H9 (cell line): ENCODE results near the gene TUBB2A. TPM values are rescaled to one million over a fixed set of nuclear protein-coding genes. Genes with fewer than 3 reads are reported as not detected.

Experiments
- DNase-seq: peaks from one replicate; pipeline ENCODE4 v3.0.0-alpha.2; 2017
- H2AFZ ChIP-seq: one replicate; pipeline ENCODE4 v1.6.1; 2013; ENCODE audit warnings: mild to moderate bottlenecking, low read length, control low read depth, moderate library complexity
- H2AK5ac ChIP-seq: 2 replicates; pipeline ENCODE4 v1.6.1; 2013; ENCODE audit warnings: low read length, control low read depth, mixed read lengths; ENCODE audit not compliant: insufficient read length
- H2BK120ac ChIP-seq: one replicate; pipeline ENCODE4 v1.6.1; 2013; ENCODE audit warnings: low read depth, mild to moderate bottlenecking, low read length, control low read depth, inconsistent platforms; ENCODE audit not compliant: poor library complexity, severe bottlenecking
- H2BK12ac ChIP-seq: 2 replicates; pipeline ENCODE4 v1.6.1; 2013; ENCODE audit warnings: low read length, control low read depth, mixed read lengths, low read depth; ENCODE audit not compliant: insufficient read length
- H2BK15ac ChIP-seq: 2 replicates; pipeline ENCODE4 v1.6.1; 2013; ENCODE audit warnings: low read depth, low read length, control low read depth
- H2BK20ac ChIP-seq: one replicate; pipeline ENCODE4 v1.6.1; 2013; ENCODE audit warnings: low read depth, mild to moderate bottlenecking, low read length, control low read depth, inconsistent platforms; ENCODE audit not compliant: poor library complexity, severe bottlenecking
- H2BK5ac ChIP-seq: 2 replicates; pipeline ENCODE4 v1.6.1; 2013; ENCODE audit warnings: low read length, control low read depth, mixed read lengths; ENCODE audit not compliant: insufficient read length
- H3K14ac ChIP-seq: 2 replicates; pipeline ENCODE4 v1.6.1; 2013; ENCODE audit warnings: low read length, control low read depth; ENCODE audit not compliant: insufficient read depth
- H3K18ac ChIP-seq: 2 replicates; pipeline ENCODE4 v1.6.1; 2013; ENCODE audit warnings: low read depth, mild to moderate bottlenecking, mixed read lengths, low read length, control low read depth; ENCODE audit not compliant: insufficient read length
- H3K23ac ChIP-seq: 2 replicates; pipeline ENCODE4 v1.6.1; 2013; ENCODE audit warnings: low read length, control low read depth, mixed read lengths, low read depth; ENCODE audit not compliant: insufficient read length
- H3K23me2 ChIP-seq: 2 replicates; pipeline ENCODE4 v1.6.1; 2013; ENCODE audit warnings: low read depth, mild to moderate bottlenecking, mixed read lengths, low read length, control low read depth; ENCODE audit not compliant: insufficient read length, poor library complexity, severe bottlenecking
- H3K27ac ChIP-seq: 2 replicates; pipeline ENCODE4 v1.5.1; 2013; ENCODE audit warnings: low read length, control low read depth, mixed read lengths, low read depth; ENCODE audit not compliant: insufficient read length
- H3K27me3 ChIP-seq: 2 replicates; pipeline ENCODE4 v1.6.1; 2013; ENCODE audit warnings: low read length, control low read depth, inconsistent platforms; ENCODE audit not compliant: insufficient read depth
- H3K4ac ChIP-seq: 2 replicates; pipeline ENCODE4 v1.6.1; 2013; ENCODE audit warnings: low read depth, mild to moderate bottlenecking, control low read depth, inconsistent platforms, low read length, moderate library complexity
- H3K4me1 ChIP-seq: 2 replicates; pipeline ENCODE4 v1.6.1; 2013; ENCODE audit warnings: low read length, control low read depth, inconsistent platforms; ENCODE audit not compliant: insufficient read depth
- H3K4me2 ChIP-seq: 2 replicates; pipeline ENCODE4 v1.6.1; 2013; ENCODE audit warnings: low read length, control low read depth, mixed read lengths; ENCODE audit not compliant: insufficient read length, insufficient read depth
- H3K56ac ChIP-seq: 2 replicates; pipeline ENCODE4 v1.6.1; 2013; ENCODE audit warnings: low read depth, mild to moderate bottlenecking, mixed read lengths, low read length, control low read depth; ENCODE audit not compliant: insufficient read length
- H3K79me1 ChIP-seq: 2 replicates; pipeline ENCODE4 v1.6.1; 2013; ENCODE audit warnings: low read depth, mild to moderate bottlenecking, moderate library complexity, low read length, control low read depth, inconsistent platforms; ENCODE audit not compliant: insufficient read depth, poor library complexity, severe bottlenecking
- H3K79me2 ChIP-seq: 2 replicates; pipeline ENCODE4 v1.6.1; 2013; ENCODE audit warnings: low read length, control low read depth, inconsistent platforms; ENCODE audit not compliant: insufficient read depth
- H3K9ac ChIP-seq: 2 replicates; pipeline ENCODE4 v1.6.1; 2013; ENCODE audit warnings: low read length, control low read depth, mixed read lengths; ENCODE audit not compliant: insufficient read length; ENCODE audit errors: extremely low read depth
- H3K9me3 ChIP-seq: one replicate; pipeline ENCODE4 v1.6.1; 2013; ENCODE audit warnings: low read depth, low read length, inconsistent platforms; ENCODE audit not compliant: control insufficient read depth
- H3T11ph ChIP-seq: one replicate; pipeline ENCODE4 v1.6.1; 2013; ENCODE audit warnings: mild to moderate bottlenecking, low read length, control low read depth, inconsistent platforms
- H4K20me1 ChIP-seq: one replicate; pipeline ENCODE4 v1.6.1; 2013; ENCODE audit not compliant: control insufficient read depth, insufficient read length, insufficient read depth
- H4K5ac ChIP-seq: 2 replicates; pipeline ENCODE4 v1.6.1; 2013; ENCODE audit warnings: low read depth, mild to moderate bottlenecking, mixed read lengths, low read length, control low read depth; ENCODE audit not compliant: insufficient read length
- H4K8ac ChIP-seq: replicated peaks from 2 replicates; pipeline ENCODE4 v1.6.1; 2013; ENCODE audit warnings: low read length, control low read depth, mixed read lengths, low read depth; ENCODE audit not compliant: insufficient read length
- H4K91ac ChIP-seq: 2 replicates; pipeline ENCODE4 v1.6.1; 2013; ENCODE audit warnings: low read depth, mild to moderate bottlenecking, moderate library complexity, mixed read lengths, low read length, control low read depth; ENCODE audit not compliant: insufficient read length
- H3K27ac Mint-ChIP-seq, 3 experiments: 2 replicates in 2 of 3; 3 replicates in 1 of 3; pipeline ENCODE4 v1.8.0; 2020 to 2021; ENCODE audit warnings: mixed read lengths in 3 of 3, mild to moderate bottlenecking in 1 of 3, moderate library complexity in 1 of 3
- H3K27me3 Mint-ChIP-seq: 2 replicates; pipeline ENCODE4 v1.8.0; 2021; ENCODE audit warnings: low read depth, mild to moderate bottlenecking, moderate library complexity, mixed read lengths
- H3K36me3 Mint-ChIP-seq, 3 experiments: 2 replicates in 2 of 3; 3 replicates in 1 of 3; pipeline ENCODE4 v1.8.0; 2020 to 2021; ENCODE audit warnings: low read depth in 3 of 3, mixed read lengths in 3 of 3; ENCODE audit not compliant: insufficient read depth in 1 of 3
- H3K4me1 Mint-ChIP-seq, 2 experiments: 2 replicates each; pipeline ENCODE4 v1.8.0; 2020; ENCODE audit warnings: mixed read lengths in 2 of 2
- H3K4me3 Mint-ChIP-seq, 2 experiments: 2 replicates in 1 of 2; 3 replicates in 1 of 2; pipeline ENCODE4 v1.8.0; 2020 to 2021; ENCODE audit warnings: mild to moderate bottlenecking in 2 of 2, mixed read lengths in 2 of 2, moderate library complexity in 1 of 2
- H3K9me3 Mint-ChIP-seq, 2 experiments: 2 replicates in 1 of 2; 3 replicates in 1 of 2; pipeline ENCODE4 v1.8.0; 2020; ENCODE audit warnings: mild to moderate bottlenecking in 2 of 2, mixed read lengths in 2 of 2, moderate library complexity in 1 of 2
- WGBS: extraction: QIAGEN DNeasy Blood & Tissue Kit; methylation state at CpG from one replicate; pipeline ENCODE4 v1.1.7; 2013; ENCODE audit warnings: missing lambda C conversion rate, low lambda C conversion rate, mixed read lengths; ENCODE audit not compliant: insufficient read length; ENCODE audit errors: extremely low coverage; 5-methylcytosine and 5-hydroxymethylcytosine counted together
- total RNA-seq: library from RNA; stranded (reverse); gene quantifications from 2 replicates; pipeline ENCODE4 v1.2.1, GENCODE V29; 2021
- TF ChIP-seq, protein P1 (sequence below): fragments of 200-600 bp; sonication (generic); conservative IDR thresholded peaks from 3 replicates; pipeline ENCODE4 v1.8.0; 2021; ENCODE audit warnings: antibody characterized with exemption, mild to moderate bottlenecking

TUBB2A gene
- total RNA-seq, 1 experiment from 2014 or later, result 258 TPM

GRCh38 chr6:3114377-3114776 is 43.0 kb downstream of the TUBB2A start:
- no peak overlapping the region for H3T11ph ChIP-seq
- no peak overlapping the region for H4K5ac ChIP-seq
- H3K79me1 ChIP-seq, result no peaks in the 10 kb centered on the region
- H2BK120ac ChIP-seq, result no peak overlapping the region
- H2BK20ac ChIP-seq, result no peak overlapping the region
- H2BK5ac ChIP-seq, result no peak overlapping the region
- WGBS, result no CpG with 5 or more reads among the region's 6 CpGs
- Mint-ChIP-seq H3K9me3 (no peaks in the 10 kb centered on the region; a peak in 1 of 5 replicates), H3K27ac (0 out of 7 replicates have a peak overlapping the region, but pooled peaks of 1 of the 3 experiments have one; percentile 28), H3K4me3 (no peak overlapping the region), H3K36me3 (peaks cover 6 to 46% (median 11%) of the 10 kb centered on the region in 3 experiments; a peak in 6 of 7 replicates), H3K27me3 (no peaks in the 10 kb centered on the region), H3K4me1 (peaks cover 11 to 16% of the 10 kb centered on the region in 2 experiments)
- no peak overlapping the region for H3K27ac ChIP-seq
- H3K18ac ChIP-seq, result no peak overlapping the region
- H3K23me2 ChIP-seq, result no peaks in the 10 kb centered on the region
- no peak overlapping the region for H2BK15ac ChIP-seq
- H4K91ac ChIP-seq, result no peak overlapping the region
- no peaks in the 10 kb centered on the region for H3K9me3 ChIP-seq
- no peaks in the 10 kb centered on the region; the same call in 1 of the 2 replicates for H3K4me1 ChIP-seq
- H3K56ac ChIP-seq, result no peak overlapping the region
- no peak overlapping the region for H3K9ac ChIP-seq
- H2BK12ac ChIP-seq, result no peak overlapping the region
- no peak overlapping the region for H3K14ac ChIP-seq
- DNase-seq, result no peak
- TF ChIP-seq, protein P1, sequence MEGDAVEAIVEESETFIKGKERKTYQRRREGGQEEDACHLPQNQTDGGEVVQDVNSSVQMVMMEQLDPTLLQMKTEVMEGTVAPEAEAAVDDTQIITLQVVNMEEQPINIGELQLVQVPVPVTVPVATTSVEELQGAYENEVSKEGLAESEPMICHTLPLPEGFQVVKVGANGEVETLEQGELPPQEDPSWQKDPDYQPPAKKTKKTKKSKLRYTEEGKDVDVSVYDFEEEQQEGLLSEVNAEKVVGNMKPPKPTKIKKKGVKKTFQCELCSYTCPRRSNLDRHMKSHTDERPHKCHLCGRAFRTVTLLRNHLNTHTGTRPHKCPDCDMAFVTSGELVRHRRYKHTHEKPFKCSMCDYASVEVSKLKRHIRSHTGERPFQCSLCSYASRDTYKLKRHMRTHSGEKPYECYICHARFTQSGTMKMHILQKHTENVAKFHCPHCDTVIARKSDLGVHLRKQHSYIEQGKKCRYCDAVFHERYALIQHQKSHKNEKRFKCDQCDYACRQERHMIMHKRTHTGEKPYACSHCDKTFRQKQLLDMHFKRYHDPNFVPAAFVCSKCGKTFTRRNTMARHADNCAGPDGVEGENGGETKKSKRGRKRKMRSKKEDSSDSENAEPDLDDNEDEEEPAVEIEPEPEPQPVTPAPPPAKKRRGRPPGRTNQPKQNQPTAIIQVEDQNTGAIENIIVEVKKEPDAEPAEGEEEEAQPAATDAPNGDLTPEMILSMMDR, result no peak
- H3K23ac ChIP-seq, result no peak overlapping the region
- no peaks in the 10 kb centered on the region for H3K27me3 ChIP-seq
- no peak overlapping the region for H3K4ac ChIP-seq
- H3K79me2 ChIP-seq, result no peaks in the 10 kb centered on the region; the same call in 1 of the 2 replicates
- no peak overlapping the region for H3K4me2 ChIP-seq
- no peak overlapping the region for H4K8ac ChIP-seq
- H2AK5ac ChIP-seq, result no peak overlapping the region
- no peak overlapping the region for H2AFZ ChIP-seq
- H4K20me1 ChIP-seq, result no peaks in the 10 kb centered on the region
